Osteoblast (primary cell): Measurements from ENCODE around the gene DGAT2L6. TPM values are rescaled to one million over a fixed set of nuclear protein-coding genes. Genes with fewer than 3 reads are reported as not detected.

Experiments used
- DNase-seq: peaks from one replicate; pipeline ENCODE4 v3.0.0; 2011; ENCODE audit warnings: low spot score, mixed read lengths; ENCODE audit not compliant: insufficient read length; ENCODE audit errors: missing footprints
- H2AFZ ChIP-seq: 2 replicates; pipeline ENCODE4 v1.6.0; 2011; ENCODE audit warnings: mild to moderate bottlenecking, low read length
- H3K27ac ChIP-seq: 2 replicates; pipeline ENCODE4 v1.5.1; 2011; ENCODE audit warnings: mild to moderate bottlenecking, low read depth, low read length, moderate library complexity
- H3K27me3 ChIP-seq: 2 replicates; pipeline ENCODE4 v1.6.0; 2012; ENCODE audit warnings: mild to moderate bottlenecking, control low read depth, inconsistent platforms, low read length, moderate library complexity; ENCODE audit not compliant: insufficient read depth
- H3K36me3 ChIP-seq: 2 replicates; pipeline ENCODE4 v1.5.1; 2011; ENCODE audit warnings: mild to moderate bottlenecking, low read length, control low read depth, moderate library complexity; ENCODE audit not compliant: insufficient read depth
- H3K4me1 ChIP-seq: 2 replicates; pipeline ENCODE4 v1.5.1; 2011; ENCODE audit warnings: mild to moderate bottlenecking, low read length, control low read depth, moderate library complexity; ENCODE audit not compliant: insufficient read depth
- H3K4me2 ChIP-seq: 2 replicates; pipeline ENCODE4 v1.6.0; 2011; ENCODE audit warnings: mild to moderate bottlenecking, low read length; ENCODE audit not compliant: insufficient read depth
- H3K4me3 ChIP-seq: fragments of 200-600 bp; sonication (generic); 3 replicates; pipeline ENCODE4 v1.5.1; 2012; ENCODE audit warnings: mild to moderate bottlenecking, low read length, inconsistent platforms; ENCODE audit not compliant: insufficient read depth
- H3K79me2 ChIP-seq: 2 replicates; pipeline ENCODE4 v1.6.0; 2012; ENCODE audit warnings: mild to moderate bottlenecking, low read length, control low read depth, inconsistent platforms; ENCODE audit not compliant: insufficient read depth
- H3K9me3 ChIP-seq: 2 replicates; pipeline ENCODE4 v1.5.1; 2011; ENCODE audit warnings: low read depth, low read length, control low read depth
- H4K20me1 ChIP-seq: 2 replicates; pipeline ENCODE4 v1.6.0; 2012; ENCODE audit warnings: mild to moderate bottlenecking, low read length, control low read depth; ENCODE audit not compliant: insufficient read depth
- CTCF ChIP-seq: IDR thresholded peaks from 2 replicates; pipeline ENCODE4 v1.5.1; 2011; ENCODE audit warnings: mild to moderate bottlenecking, low read depth, low read length, moderate library complexity; ENCODE audit errors: extremely low read depth
- total RNA-seq: library from RNA; depleted of rRNA; stranded (reverse); fragments of >200 nt; gene quantifications from 2 replicates; pipeline ENCODE4 v1.2.3, GENCODE V29; 2012

Gene DGAT2L6
- total RNA-seq, 1 donor: not detected

- peak overlapping the region; percentile 15 for H3K27ac ChIP-seq
- no peak overlapping the region for H3K4me3 ChIP-seq
- no peak overlapping the region for H2AFZ ChIP-seq
- no peak for DNase-seq
- H4K20me1 ChIP-seq: no peaks in the 10 kb centered on the region
- no peaks in the 10 kb centered on the region for H3K79me2 ChIP-seq
- H3K4me2 ChIP-seq: no peak overlapping the region
- no peaks in the 10 kb centered on the region for H3K27me3 ChIP-seq
- peaks cover 50% of the 10 kb centered on the region for H3K4me1 ChIP-seq
- H3K36me3 ChIP-seq: no peaks in the 10 kb centered on the region
- no peaks in the 10 kb centered on the region for H3K9me3 ChIP-seq
- no peak for TF ChIP-seq CTCF
Measured at GRCh38 chrX:70172221-70172620, 5.1 kb upstream of the DGAT2L6 start.

- DNase-seq: no peak
- H3K27ac ChIP-seq: no peak overlapping the region
- no peaks in the 10 kb centered on the region for H4K20me1 ChIP-seq
- no peak overlapping the region for H2AFZ ChIP-seq
- no peaks in the 10 kb centered on the region for H3K27me3 ChIP-seq
- H3K79me2 ChIP-seq: no peaks in the 10 kb centered on the region
- no peak overlapping the region for H3K4me2 ChIP-seq
- no peaks in the 10 kb centered on the region for H3K36me3 ChIP-seq
- H3K4me1 ChIP-seq: peaks cover 44% of the 10 kb centered on the region
- H3K4me3 ChIP-seq: no peak overlapping the region
- no peaks in the 10 kb centered on the region for H3K9me3 ChIP-seq
- TF ChIP-seq CTCF: no peak
Measured at GRCh38 chrX:70172964-70173363, 4.3 kb upstream of the DGAT2L6 start.

GRCh38 chrX:70174754-70175153, 2.5 kb upstream of the DGAT2L6 start:
- H3K79me2 ChIP-seq: no peaks in the 10 kb centered on the region

GRCh38 chrX:70175338-70175737, 1.9 kb upstream of the DGAT2L6 start:
- Histone ChIP-seq H3K27ac (peak overlapping the region; percentile 82), H3K4me2 (peak overlapping the region; percentile 52), H3K27me3 (no peaks in the 10 kb centered on the region), H2AFZ (no peak overlapping the region), H3K79me2 (no peaks in the 10 kb centered on the region), H3K4me3 (no peak overlapping the region), H3K9me3 (no peaks in the 10 kb centered on the region), H3K36me3 (no peaks in the 10 kb centered on the region), H4K20me1 (no peaks in the 10 kb centered on the region), H3K4me1 (peaks cover 30% of the 10 kb centered on the region)
- TF ChIP-seq CTCF: no peak
- no peak for DNase-seq

More at GRCh38 chrX:70174754-70175153, 2.5 kb upstream of the DGAT2L6 start:
- Histone ChIP-seq H3K9me3 (no peaks in the 10 kb centered on the region), H3K27me3 (no peaks in the 10 kb centered on the region), H3K4me2 (peak overlapping the region; percentile 52), H4K20me1 (no peaks in the 10 kb centered on the region), H3K4me3 (peak overlapping the region; percentile 20), H3K4me1 (peaks cover 30% of the 10 kb centered on the region), H2AFZ (no peak overlapping the region), H3K27ac (peak overlapping the region; percentile 82), H3K36me3 (no peaks in the 10 kb centered on the region)
- DNase-seq: no peak
- no peak for TF ChIP-seq CTCF
